B cell (primary cell): Measurements from ENCODE around the gene C2orf42. TPM values are rescaled to one million over a fixed set of nuclear protein-coding genes. Genes with fewer than 3 reads are reported as not detected.

ENCODE experiments used
- ATAC-seq: fragments of 200-7000 bp; cut with Tn5 transposase; one replicate; pipeline ENCODE4 v1.10.0; 2021; ENCODE audit warnings: low read depth, mild to moderate bottlenecking, moderate number of reproducible peaks, moderate library complexity
- CTCF ChIA-PET: fragments of 350-600 bp; sonication (Branson Sonifier 250); formaldehyde crosslinking; loops from one replicate; lab custom pipeline; 2021; ENCODE audit warnings: antibody characterized with exemption, inconsistent platforms; lab: Charles Lee
- POLR2A ChIA-PET: fragments of 350-600 bp; sonication (Branson Sonifier 250); formaldehyde crosslinking; loops from one replicate; lab custom pipeline; 2021; ENCODE audit warnings: antibody characterized with exemption; lab: Charles Lee
- DNase-seq: peaks from one replicate; pipeline ENCODE4 v3.0.0; 2013
- H2AFZ ChIP-seq: 2 replicates; pipeline ENCODE4 v1.6.1; 2012; ENCODE audit warnings: mild to moderate bottlenecking, low read depth, low read length; ENCODE audit not compliant: insufficient read depth, poor library complexity, severe bottlenecking
- H3K27ac ChIP-seq, 2 donors: 1 replicate in 1 of 2; 2 replicates in 1 of 2; pipeline ENCODE4 v1.5.1; 2012 to 2013; ENCODE audit warnings: low read length in 2 of 2, mild to moderate bottlenecking in 2 of 2, moderate library complexity in 1 of 2
- H3K27me3 ChIP-seq, 4 experiments: fragments of 200-600 bp in 1 of 4; sonication (generic) in 1 of 4; replicated peaks in 1 of 4; 1 replicate in 2 of 4; 2 replicates in 2 of 4; pipeline versions ENCODE4 v1.6.1 to v1.7.0; 2013 to 2016; ENCODE audit warnings: low read length in 3 of 4, mild to moderate bottlenecking in 2 of 4, mixed read lengths in 1 of 4, moderate library complexity in 1 of 4; ENCODE audit not compliant: insufficient read depth in 4 of 4, control insufficient read depth in 3 of 4; ENCODE audit errors: control extremely low read depth in 1 of 4
- H3K36me3 ChIP-seq, 2 experiments: replicated peaks in 1 of 2; 1 replicate in 1 of 2; 2 replicates in 1 of 2; pipeline versions ENCODE4 v1.6.1 to v1.7.1; 2013; ENCODE audit warnings: low read length in 1 of 2; ENCODE audit not compliant: insufficient read depth in 2 of 2, control insufficient read depth in 1 of 2; ENCODE audit errors: control extremely low read depth in 1 of 2, extremely low read depth in 1 of 2
- H3K4me1 ChIP-seq, 2 donors: fragments of 200-600 bp in 1 of 2; sonication (generic) in 1 of 2; 1 replicate in 1 of 2; 2 replicates in 1 of 2; pipeline versions ENCODE4 v1.5.1 to v1.6.1; 2013 to 2017; ENCODE audit warnings: low read length in 2 of 2; ENCODE audit not compliant: control insufficient read depth in 2 of 2, insufficient read depth in 2 of 2
- H3K4me2 ChIP-seq: replicated peaks from 2 replicates; pipeline ENCODE3; 2012; ENCODE audit warnings: mild to moderate bottlenecking, low read depth, low read length; ENCODE audit not compliant: poor library complexity, severe bottlenecking
- H3K4me3 ChIP-seq, 5 experiments: fragments of 200-600 bp in 1 of 5; sonication (generic) in 1 of 5; 1 replicate in 3 of 5; 2 replicates in 2 of 5; pipeline versions ENCODE4 v1.5.1 to v1.7.0; 2011 to 2016; ENCODE audit warnings: low read length in 4 of 5, mild to moderate bottlenecking in 4 of 5, low read depth in 2 of 5, control low read depth in 1 of 5, moderate library complexity in 1 of 5; ENCODE audit not compliant: insufficient read depth in 1 of 5; ENCODE audit errors: control extremely low read depth in 1 of 5, extremely low read depth in 1 of 5
- H3K79me2 ChIP-seq: fragments of 200-600 bp; sonication (generic); one replicate; pipeline ENCODE4 v1.6.0; 2016; ENCODE audit warnings: low read length; ENCODE audit not compliant: control insufficient read depth, insufficient read depth
- H3K9ac ChIP-seq: fragments of 200-600 bp; sonication (generic); 2 replicates; pipeline ENCODE4 v1.6.1; 2017; ENCODE audit warnings: mild to moderate bottlenecking, low read length, moderate library complexity
- H3K9me3 ChIP-seq, 3 donors: one replicate each; pipeline versions ENCODE4 v1.6.1 to v1.7.1; 2013; ENCODE audit warnings: low read length in 2 of 3; ENCODE audit not compliant: control insufficient read depth in 2 of 3, insufficient read depth in 1 of 3; ENCODE audit errors: control extremely low read depth in 1 of 3
- H4K20me1 ChIP-seq: 2 replicates; pipeline ENCODE4 v1.6.0; 2012; ENCODE audit warnings: mild to moderate bottlenecking, low read length; ENCODE audit not compliant: insufficient read depth, control insufficient read depth, poor library complexity, severe bottlenecking
- H3K27ac Mint-ChIP-seq: one replicate; pipeline ENCODE4 v1.8.0; 2021; ENCODE audit warnings: mixed read lengths
- H3K27me3 Mint-ChIP-seq: one replicate; pipeline ENCODE4 v1.8.0; 2021; ENCODE audit warnings: mixed read lengths
- H3K4me1 Mint-ChIP-seq: one replicate; pipeline ENCODE4 v1.8.0; 2021; ENCODE audit warnings: mixed read lengths
- H3K4me3 Mint-ChIP-seq: one replicate; pipeline ENCODE4 v1.8.0; 2021; ENCODE audit warnings: mixed read lengths
- H3K9me3 Mint-ChIP-seq: one replicate; pipeline ENCODE4 v1.8.0; 2022; ENCODE audit warnings: mixed read lengths; ENCODE audit not compliant: insufficient read depth
- CTCF ChIP-seq: fragments of 200-600 bp; IDR thresholded peaks from one replicate; pipeline ENCODE4 v1.8.0; 2022; ENCODE audit warnings: antibody characterized with exemption, mild to moderate bottlenecking
- EZH2 ChIP-seq: IDR thresholded peaks from 2 replicates; pipeline ENCODE4 v1.6.1; 2012; ENCODE audit warnings: borderline replicate concordance, low read depth, mild to moderate bottlenecking, moderate library complexity, low read length; ENCODE audit not compliant: insufficient read depth, poor library complexity, severe bottlenecking
- WGBS: methylation state at CpG from one replicate; pipeline ENCODE4 v1.1.5; 2013; ENCODE audit warnings: missing lambda C conversion rate; ENCODE audit not compliant: insufficient coverage; 5-methylcytosine and 5-hydroxymethylcytosine counted together
- intact Hi-C: fragments of 100-400 bp; cut with micrococcal nuclease; formaldehyde crosslinking; loops from one replicate; pipeline ENCODE4 v1.10.0; 2022
- polyA plus RNA-seq: library from polyadenylated mRNA; depleted of rRNA; stranded (reverse); fragments of >200 nt; gene quantifications from 2 replicates; pipeline ENCODE4 v1.2.3, GENCODE V29; 2012
- total RNA-seq, 2 donors: library from RNA; stranded (reverse); fragments of 120-200 nt in 1 of 2; gene quantifications; 1 replicate in 1 of 2; 2 replicates in 1 of 2; pipeline versions ENCODE4 v1.2.3 to v1.2.4, GENCODE V29; 2013 to 2022

Gene C2orf42
- total and polyA plus RNA-seq, 2 donors (not counting 1 experiment from before 2014, with no cell fraction given) = 13.0 to 42.9 TPM

GRCh38 chr2:70214953-70215549 lies 24.2 kb upstream of the C2orf42 start:
- no peaks in the 10 kb centered on the region for H3K4me1 ChIP-seq
- no peak for DNase-seq
- H3K9me3 ChIP-seq = no peaks in the 10 kb centered on the region
- H3K27ac Mint-ChIP-seq = no peak overlapping the region
- no peaks in the 10 kb centered on the region for H3K79me2 ChIP-seq
- intact Hi-C loops = no loop called here
- no peak overlapping the region for H3K9ac ChIP-seq
- TF ChIP-seq EZH2 (no peak), CTCF (no peak)
- H3K36me3 ChIP-seq = peaks cover 8 to 50% of the 10 kb centered on the region in 2 experiments
- no peaks in the 10 kb centered on the region for H3K4me1 Mint-ChIP-seq
- no peak overlapping the region for H3K4me2 ChIP-seq
- ChIA-PET POLR2A (no interaction called here), CTCF (interaction anchor here (2.4 kb wide), 1 partner anchor 303 kb away, joined by 7 read pairs; no protein-coding TSS in a partner anchor)
- no peaks in the 10 kb centered on the region for H4K20me1 ChIP-seq
- WGBS = no CpG with 5 or more reads among the region's 3 CpGs
- H3K4me3 ChIP-seq = no peak overlapping the region
- no peaks in the 10 kb centered on the region for H3K27me3 Mint-ChIP-seq
- no peak overlapping the region for H2AFZ ChIP-seq
- H3K27me3 ChIP-seq = no peaks in the 10 kb centered on the region
- H3K4me3 Mint-ChIP-seq = no peak overlapping the region
- ATAC-seq = no peak
- H3K27ac ChIP-seq = no peak overlapping the region
- H3K9me3 Mint-ChIP-seq = no peaks in the 10 kb centered on the region

DNA sequence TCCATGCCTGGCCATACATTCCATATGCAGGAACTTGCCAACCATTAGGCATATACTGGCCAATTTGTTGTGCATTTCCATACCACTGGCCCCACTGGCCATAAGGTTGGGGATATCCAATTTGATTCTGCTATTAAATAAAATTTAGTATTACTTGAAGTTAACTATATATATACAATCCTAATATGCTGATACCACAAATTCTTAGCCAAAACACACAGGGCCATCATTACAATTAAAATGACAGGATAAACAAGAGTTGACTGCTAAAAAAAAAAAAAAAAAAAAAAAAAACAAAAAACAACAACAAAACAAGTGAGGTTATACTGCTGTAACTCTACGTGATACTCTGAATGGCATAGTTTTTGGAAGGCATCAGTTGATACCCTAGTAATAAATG lies 23.5 kb upstream of the C2orf42 start:
- no CpG with 5 or more reads among the region's 1 CpG for WGBS
- H3K27me3 Mint-ChIP-seq = no peaks in the 10 kb centered on the region
- Histone ChIP-seq H3K79me2 (no peaks in the 10 kb centered on the region), H3K27ac (no peak overlapping the region), H3K4me3 (no peak overlapping the region), H3K9me3 (no peaks in the 10 kb centered on the region), H4K20me1 (no peaks in the 10 kb centered on the region), H3K4me2 (no peak overlapping the region), H3K4me1 (no peaks in the 10 kb centered on the region), H3K36me3 (peaks cover 8 to 45% of the 10 kb centered on the region in 2 experiments), H2AFZ (no peak overlapping the region), H3K9ac (no peak overlapping the region), H3K27me3 (no peaks in the 10 kb centered on the region)
- no peak for TF ChIP-seq CTCF
- TF ChIP-seq EZH2 = no peak
- ChIA-PET CTCF (interaction anchor here (2.4 kb wide), 1 partner anchor 302 kb away, joined by 7 read pairs; no protein-coding TSS in a partner anchor), POLR2A (no interaction called here)
- no peak overlapping the region for H3K4me3 Mint-ChIP-seq
- DNase-seq (no peak), ATAC-seq (no peak)
- intact Hi-C loops = no loop called here
- no peak overlapping the region for H3K27ac Mint-ChIP-seq
- H3K9me3 Mint-ChIP-seq = no peaks in the 10 kb centered on the region
- H3K4me1 Mint-ChIP-seq = no peaks in the 10 kb centered on the region
